CD1c-positive myeloid dendritic cell (primary cell): ENCODE measurements around the gene FAM184B.

Experiments used
- DNase-seq: peaks from one replicate; pipeline ENCODE4 v3.0.0-alpha.2; 2016; ENCODE audit errors: extremely low spot score

Gene FAM184B

GRCh38 chr4:17635056-17635455, 146.4 kb downstream of the FAM184B start:
- DNase-seq: peak; percentile 13

GRCh38 chr4:17633600-17633999, 147.8 kb downstream of the FAM184B start:
- no peak for DNase-seq

GRCh38 chr4:17630228-17630627, 151.2 kb downstream of the FAM184B start:
- DNase-seq: no peak

DNA sequence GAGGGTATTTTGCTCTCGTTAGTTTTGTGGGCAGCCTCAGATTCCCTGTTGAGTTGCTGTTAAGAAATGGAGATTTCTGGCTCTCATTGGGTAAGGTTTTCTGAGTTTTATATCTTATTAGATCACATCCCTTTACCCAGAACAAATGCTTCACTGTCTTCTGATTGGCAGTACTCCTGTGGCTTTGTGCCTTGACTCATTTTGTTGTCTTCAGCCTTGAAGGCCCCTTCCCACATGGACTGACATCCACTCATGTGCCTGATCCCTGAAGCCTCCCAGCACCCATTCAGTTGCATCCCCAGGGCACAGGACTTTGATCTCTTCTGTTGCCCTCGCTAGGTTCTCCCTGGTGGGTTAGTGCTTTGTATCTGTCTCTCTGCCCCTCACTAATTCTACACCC, 156.6 kb downstream of the FAM184B start:
- DNase-seq: no peak

GRCh38 chr4:17623451-17624001, 157.9 kb downstream of the FAM184B start:
- DNase-seq: no peak

DNA sequence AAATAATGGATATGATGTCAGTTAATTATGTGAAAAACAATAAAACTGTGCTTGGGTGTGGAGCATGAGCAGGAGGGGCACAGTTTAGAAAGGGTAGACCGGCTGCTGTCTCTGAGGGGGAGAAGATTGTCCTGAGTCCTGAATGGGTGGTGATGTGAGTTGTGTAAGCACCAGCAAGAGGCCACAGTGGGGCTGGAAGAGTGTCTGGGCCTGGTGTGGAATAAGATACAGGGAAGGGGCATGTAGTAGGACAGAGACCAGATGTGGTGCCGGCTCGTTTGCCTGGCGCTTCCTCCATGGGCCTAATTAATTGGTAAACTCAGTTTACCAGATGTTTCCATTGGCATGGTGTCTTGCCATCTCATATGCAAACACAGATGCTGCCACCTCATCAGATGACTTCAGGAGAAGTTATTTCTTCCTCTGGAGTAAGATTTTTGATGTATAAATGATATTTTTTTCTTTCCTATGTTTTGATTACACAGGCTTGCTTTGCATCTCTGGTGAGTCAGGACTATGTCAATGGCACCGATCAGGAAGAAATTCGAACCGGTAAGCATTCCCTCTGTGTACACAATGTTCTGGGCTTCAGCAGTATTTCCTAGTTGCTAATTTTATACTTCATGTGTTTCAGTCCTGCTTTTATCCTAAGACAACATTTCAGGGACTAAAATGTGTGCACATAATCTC, 161.9 kb downstream of the FAM184B start:
- no peak for DNase-seq

GRCh38 chr4:17618926-17619325, 162.5 kb downstream of the FAM184B start:
- DNase-seq: no peak

DNA sequence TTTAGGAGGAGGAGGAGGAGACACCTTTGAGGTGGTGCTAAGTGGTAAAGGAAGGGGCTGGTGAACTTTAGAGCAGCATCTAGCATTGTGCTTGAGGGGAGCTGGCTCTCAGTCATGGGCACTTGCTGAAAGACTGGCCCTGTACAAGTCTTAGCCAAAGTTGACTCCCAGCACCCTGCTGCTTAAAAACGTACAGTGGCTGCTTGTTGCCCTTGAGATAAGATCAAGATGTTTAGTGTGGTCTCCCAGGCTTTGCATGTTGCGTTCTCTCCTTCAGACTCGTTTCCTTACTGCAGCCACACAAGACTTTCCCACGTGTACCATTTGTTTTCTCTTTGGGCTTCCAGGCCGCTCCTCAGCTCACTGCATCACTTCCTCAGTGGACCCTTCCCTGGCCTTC, 165.1 kb downstream of the FAM184B start:
- no peak for DNase-seq

DNA sequence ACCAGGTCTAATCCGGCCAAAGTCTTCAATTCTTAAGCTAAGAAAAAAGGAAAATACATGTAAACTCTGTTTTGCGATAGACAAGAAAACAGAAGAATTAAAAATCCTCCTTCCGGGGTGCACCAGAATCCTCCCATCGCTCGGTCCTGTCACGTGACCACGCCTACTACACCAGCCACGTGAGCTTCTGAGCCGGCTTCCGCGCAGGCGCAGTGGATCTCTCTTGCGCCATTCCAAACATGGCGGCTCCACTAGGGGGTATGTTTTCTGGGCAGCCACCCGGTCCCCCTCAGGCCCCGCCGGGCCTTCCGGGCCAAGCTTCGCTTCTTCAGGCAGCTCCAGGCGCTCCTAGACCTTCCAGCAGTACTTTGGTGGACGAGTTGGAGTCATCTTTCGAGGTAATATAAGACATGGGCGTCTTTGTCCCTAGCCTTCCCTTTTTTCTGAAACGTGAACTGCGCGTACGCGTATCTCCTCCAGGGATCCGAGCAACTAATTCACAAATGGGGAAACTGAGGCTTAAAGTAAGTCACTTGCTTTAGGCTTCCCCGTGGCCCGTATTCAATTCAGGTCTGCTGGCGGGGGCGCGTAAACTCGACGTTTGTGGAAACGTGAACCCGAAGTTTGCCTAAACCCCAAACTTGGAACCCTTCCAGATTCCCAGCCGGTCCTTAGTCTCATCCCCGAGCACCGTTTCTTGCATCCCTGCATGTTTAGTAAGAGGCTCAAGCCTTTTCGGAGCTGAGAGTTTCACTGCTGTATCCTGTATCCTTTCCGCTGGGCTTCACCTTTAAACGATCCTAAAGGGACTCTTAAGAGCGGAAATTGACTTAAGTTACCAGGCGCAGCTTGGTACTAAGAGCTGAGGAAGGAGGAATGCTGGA, 166.8 kb downstream of the FAM184B start, which contains the start of gene MED28:
MED28 (plus strand) TSS at position 226 of the 884 bp plus-strand sequence; CDS start at position 240, 14 bp downstream.
- peak; percentile 99 for DNase-seq

GRCh38 chr4:17613761-17614415, 167.5 kb downstream of the FAM184B start:
- peak; percentile 77 for DNase-seq

DNA sequence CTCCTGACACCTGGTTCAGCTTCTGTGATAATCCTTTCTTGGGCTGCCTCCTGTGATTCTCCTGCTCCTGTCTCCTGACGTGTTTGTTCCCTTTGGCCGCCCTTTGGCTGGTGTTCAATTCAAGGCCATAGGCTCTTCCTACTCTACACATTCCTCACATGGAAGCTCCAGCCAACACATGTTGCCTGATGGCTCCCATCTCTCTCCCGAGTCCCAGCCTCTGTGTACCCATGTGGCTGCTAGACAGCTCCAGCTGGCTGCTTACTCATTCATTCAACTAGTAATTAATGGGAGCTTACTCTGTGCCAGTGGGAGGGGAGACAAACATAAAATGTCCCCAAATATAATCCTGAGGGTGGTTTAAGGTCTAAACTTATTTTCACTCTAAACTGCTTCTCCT, 176.2 kb downstream of the FAM184B start:
- DNase-seq: no peak

DNA sequence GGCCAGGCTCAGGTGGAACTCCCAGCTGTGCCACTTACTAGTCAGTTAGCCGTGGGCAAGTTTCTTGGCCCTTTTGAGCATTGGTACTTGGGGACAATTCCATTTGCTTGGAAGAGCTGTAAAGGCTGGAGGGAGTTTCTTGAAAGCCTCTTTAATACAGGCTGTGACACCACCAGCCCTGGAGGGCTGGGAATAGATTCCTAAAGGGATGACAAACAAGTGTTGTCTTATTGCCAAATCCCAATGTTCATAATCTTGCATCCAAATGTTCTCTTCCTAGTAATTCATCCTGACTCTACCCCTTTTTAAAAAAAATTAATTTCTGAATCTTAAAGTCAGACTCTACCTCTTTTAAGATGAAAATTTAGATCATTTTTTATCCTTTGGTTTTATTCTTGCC, 181.6 kb downstream of the FAM184B start:
- no peak for DNase-seq

GRCh38 chr4:17597517-17597916, 183.9 kb downstream of the FAM184B start:
- DNase-seq: no peak

DNA sequence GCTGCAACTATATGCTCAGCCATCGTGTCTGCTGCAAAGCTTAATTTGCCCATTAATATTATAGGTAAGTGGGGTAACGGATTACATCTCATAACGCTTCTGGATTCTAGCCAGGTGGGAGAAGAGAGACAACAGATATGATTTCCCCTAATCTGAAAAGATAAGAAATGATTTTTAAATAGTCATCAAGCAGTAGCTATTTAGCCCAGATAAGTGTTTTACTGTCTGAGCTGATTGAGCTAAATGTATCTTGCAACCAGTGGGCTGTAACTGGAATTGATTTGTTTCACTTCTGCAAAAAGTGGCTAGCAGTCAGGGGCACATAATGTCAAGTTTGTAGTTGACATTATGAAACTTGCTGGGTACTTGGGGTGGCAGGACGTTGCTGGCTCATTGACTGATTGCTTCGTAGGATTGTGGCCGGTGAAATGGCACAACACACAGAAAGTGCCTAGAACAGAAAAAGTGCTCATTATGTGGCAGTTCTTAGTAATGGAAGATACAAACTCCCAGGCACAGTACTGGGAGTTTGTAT, 185.9 kb downstream of the FAM184B start:
- peak; percentile 83 for DNase-seq

GRCh38 chr4:17589355-17589754, 192.1 kb downstream of the FAM184B start:
- DNase-seq: no peak

GRCh38 chr4:17587094-17587822, 194.2 kb downstream of the FAM184B start:
- no peak for DNase-seq

DNA sequence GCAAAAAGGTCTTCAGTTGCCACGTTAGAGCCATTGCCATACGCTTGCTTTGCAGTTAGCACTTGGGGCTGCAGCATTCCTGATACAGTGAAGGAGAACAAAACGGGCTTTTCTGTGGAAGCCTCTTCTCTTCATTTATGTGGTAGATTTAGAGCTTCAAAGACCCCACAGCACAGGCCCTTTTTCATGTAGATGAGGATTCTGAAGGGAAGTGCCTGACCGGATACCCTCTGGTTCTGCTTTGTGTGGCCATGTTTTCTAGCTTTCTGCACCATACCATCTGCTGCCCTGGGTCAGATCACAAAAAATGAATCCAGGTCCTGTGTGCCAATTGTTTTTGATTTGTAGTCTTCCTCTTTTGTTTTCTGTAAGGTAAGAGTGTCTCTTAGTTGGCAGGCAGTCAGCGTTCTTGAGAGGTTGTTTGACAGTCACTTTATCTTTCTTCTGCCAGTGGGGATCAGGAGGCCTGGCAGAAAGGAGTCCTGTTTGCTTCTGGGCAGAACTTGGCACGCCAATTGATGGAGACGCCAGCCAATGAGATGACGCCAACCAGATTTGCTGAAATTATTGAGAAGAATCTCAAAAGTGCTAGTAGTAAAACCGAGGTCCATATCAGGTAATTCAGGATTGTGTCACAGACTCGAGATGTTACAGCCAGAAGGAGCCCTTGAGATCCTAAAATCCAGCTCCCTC, 196.8 kb downstream of the FAM184B start:
- no peak for DNase-seq

GRCh38 chr4:17583941-17584340, 197.5 kb downstream of the FAM184B start:
- no peak for DNase-seq

- no peak for DNase-seq
Measured at GRCh38 chr4:17583276-17583675, 198.1 kb downstream of the FAM184B start.

- DNase-seq: no peak
Measured at GRCh38 chr4:17580969-17581368, 200.5 kb downstream of the FAM184B start.
